Measurements from ENCODE around the gene ACSL5.

- no peak for TF ChIP-seq EZH2 (IDR thresholded peaks at IDR 0.05; ENCODE audit: insufficient read depth, poor library complexity, severe bottlenecking)
- TF ChIP-seq EZH2phosphoT487 (IDR thresholded peaks at IDR 0.05; ENCODE audit: insufficient read depth, low read depth), result no peak
Observed at GRCh38 chr10:112447620-112447928, 73.7 kb downstream of the ACSL5 start.
